Left kidney (tissue), 2 donors: ENCODE data around the gene NBDY. TPM values are rescaled to one million over a fixed set of nuclear protein-coding genes. Genes with fewer than 3 reads are reported as not detected.
"Not testable (repeated sequence)": the region's sequence is repeated elsewhere in the genome, so short reads cannot be mapped to it uniquely, and the experiment has no call there.

Experiments
- DNase-seq: peaks from one replicate; pipeline ENCODE4 v3.0.0-alpha.2; 2013
- polyA plus RNA-seq: library from polyadenylated mRNA; unstranded; fragments of 120-200 nt; gene quantifications from one replicate; pipeline ENCODE4 v1.2.1, GENCODE V29; 2013; ENCODE audit not compliant: insufficient read length

NBDY gene
- polyA plus RNA-seq, 1 donor = 99.7 TPM

GRCh38 chrX:56763556-56764152, 34.6 kb downstream of the NBDY start:
- DNase-seq = peak; percentile 94

GRCh38 chrX:56764153-56764974, 35.3 kb downstream of the NBDY start:
- DNase-seq = peak; percentile 89

DNA sequence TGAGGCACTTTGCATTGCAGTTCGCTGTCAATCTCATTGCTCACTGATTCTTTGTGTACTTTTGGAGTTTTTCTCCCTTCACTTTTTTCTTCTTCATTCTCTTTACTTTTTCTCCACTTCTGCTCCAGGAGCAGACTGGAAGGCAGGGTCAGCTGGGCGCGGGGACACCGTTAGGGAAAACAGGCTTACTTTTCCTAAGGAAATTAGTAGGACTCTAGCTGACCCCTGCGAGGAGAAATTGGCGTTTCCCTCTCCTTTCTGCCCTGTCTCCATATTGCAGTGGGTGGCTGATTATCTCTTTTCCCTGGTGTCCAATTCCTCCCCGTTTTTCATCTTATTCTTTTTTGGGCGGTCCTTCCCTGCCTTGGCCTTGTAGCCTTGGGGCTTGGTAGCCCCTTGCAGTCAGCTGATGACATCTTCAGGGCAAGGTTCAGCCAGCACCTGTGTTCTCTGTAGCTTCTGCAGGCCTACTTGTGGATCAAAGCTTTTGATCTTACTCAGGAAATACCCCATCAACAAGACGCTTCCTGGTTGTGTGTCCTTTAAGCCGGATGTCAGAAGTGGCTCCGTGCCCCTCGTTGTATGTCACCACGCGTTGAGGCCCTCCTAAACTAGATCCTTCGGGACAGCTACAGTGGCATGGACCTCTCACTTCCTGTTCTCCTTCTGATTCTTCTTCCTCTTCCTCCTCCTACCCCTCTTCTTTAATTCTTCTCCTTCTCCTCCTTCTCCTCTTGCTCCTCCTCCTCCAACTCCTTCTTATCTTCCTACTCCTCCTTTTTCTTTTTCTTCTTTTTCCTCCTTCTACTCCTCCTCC, 36.1 kb downstream of the NBDY start:
- DNase-seq = no peak

DNA sequence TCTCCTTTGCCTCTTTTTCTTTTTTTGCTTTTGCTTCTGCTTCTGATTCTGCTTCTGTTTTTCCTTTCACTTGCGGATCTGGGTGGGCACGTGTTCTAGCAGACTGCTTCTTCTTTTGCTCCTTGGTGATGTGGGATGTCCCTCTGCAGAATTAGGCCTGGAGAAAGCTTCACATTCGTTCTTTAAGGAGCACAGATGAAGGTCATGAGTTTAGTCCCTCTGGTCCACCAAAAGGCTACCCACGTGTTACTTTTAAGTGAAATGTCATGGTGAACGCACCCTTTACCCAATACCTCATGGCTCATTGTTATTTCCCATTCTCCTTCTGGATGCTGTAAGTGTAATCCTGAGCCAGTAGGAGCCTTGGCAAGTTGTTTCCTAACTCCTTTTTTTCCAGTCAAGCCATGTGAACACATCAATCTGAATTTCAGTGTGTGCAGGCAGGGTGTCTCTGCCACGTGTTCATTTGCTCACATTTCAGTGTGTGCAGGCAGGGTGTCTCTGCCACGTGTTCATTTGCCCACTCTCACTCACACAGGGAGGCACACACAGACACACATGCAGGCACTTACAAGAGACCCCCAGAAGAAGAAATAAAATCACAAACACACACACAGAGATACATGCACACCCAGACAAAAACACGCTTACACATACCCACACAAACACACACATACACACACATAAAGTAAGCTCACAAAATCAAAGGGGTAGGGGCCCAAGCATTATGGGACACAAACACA, 36.9 kb downstream of the NBDY start:
- DNase-seq = no peak

DNA sequence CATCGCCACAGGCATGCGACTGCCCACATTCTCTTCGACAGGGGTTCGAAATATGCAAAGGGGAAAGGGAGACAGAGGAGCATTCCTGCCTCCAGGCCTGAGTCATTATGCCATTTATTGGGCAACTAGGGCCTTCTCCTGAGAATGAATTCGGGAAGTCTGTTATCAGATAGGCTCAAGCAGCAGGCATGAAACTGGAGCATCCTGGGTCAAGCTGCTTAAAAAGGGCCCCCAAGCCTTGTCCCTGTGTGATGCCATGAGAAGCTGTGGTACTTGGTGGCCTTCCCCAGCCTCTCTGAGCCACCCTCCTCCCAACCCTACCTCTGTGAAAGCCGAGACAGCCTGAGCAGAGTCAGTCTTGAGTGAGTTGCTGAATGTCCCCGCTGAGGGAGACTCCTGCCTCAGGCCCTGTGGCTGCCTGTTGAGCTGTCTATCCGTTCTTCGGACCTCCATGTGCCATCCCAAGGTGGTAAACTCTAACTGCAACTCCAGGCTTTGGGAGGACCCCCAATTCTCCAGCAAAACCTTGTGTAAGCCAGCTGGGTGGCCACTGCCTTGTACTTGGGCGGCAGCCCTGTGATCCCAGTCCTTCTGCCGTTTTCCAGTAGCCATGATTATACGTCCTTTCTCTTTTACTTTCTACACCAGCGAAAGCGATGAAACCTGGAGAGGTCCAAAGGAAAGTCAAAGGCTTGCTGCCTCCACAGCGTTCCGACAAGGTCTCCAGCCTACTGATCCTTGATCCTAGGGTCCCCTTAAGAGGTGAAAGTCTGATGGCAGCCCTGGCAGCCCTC, 37.7 kb downstream of the NBDY start:
- no peak for DNase-seq

- DNase-seq = not testable (repeated sequence)
Observed at GRCh38 chrX:56767348-56768119, 38.5 kb downstream of the NBDY start.

DNA sequence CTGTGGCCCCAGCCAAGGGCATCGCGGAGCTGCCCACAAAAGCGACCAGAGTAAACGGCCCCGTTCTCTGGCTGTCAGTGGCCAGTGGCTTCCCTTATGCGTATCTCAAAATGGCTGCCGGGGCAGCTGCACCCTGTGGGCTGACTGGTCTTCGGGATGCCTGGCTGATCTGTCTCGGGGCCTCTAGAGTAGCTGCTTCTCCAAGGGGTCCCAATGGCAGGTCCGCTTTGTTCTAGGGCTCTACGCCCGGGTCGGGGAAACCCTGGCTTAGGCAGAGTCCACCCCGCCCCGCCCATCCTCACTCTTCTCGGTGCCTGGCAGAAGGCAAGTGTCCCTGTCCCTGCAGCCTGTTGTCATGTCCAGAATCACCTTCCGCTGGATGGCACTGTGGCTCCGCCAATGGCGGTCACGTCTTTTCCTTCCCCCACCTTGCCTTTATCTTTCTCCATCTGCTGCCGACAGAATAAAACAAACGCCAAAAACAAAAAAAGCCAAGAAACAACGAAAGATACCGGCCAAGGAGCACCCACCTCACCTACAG, 39.1 kb downstream of the NBDY start:
- not testable (repeated sequence) for DNase-seq

DNA sequence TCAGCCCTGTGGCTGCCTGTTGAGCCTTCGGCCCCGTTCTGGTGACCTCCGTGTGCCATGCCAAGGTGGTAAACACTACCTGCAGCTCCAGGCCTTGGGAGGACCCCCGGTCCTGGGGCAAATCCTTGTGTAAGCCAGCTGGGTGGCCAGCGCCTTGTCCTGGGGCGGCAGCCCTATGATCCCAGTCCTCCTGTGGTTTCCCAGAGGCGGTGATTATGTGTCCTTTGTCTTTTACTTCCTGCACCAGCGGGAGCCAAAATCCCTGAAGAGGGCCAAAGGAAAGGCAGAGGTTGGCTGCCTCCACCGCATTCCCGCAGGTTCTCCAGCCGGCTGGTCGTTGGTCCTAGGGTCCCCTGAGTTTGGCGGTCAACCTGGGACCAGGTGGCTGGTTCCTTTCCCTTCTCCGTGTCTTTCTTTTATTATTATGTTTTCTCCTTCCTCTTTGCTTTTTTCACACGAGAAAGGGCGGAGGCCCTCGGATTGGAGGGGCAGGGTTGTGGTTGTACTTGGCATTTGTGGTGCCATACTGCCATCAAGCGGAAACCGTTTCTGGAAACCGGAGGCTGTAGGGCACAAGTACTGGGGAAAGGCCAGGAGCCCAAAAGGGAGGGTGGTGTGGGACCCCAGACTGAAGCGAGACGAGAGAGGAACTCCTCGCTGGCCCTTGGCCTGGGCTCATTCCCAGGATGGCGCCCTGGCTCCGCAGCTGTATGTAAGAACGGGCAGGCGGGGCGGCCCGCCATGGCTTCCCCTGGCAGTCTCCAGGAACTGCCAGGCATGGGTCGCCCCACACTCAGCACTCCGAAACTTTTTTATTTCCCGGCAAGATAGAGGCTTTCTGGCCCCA, 43.9 kb downstream of the NBDY start:
- DNase-seq = not testable (repeated sequence)

GRCh38 chrX:56773522-56774060, 44.5 kb downstream of the NBDY start:
- DNase-seq = not testable (repeated sequence)

DNA sequence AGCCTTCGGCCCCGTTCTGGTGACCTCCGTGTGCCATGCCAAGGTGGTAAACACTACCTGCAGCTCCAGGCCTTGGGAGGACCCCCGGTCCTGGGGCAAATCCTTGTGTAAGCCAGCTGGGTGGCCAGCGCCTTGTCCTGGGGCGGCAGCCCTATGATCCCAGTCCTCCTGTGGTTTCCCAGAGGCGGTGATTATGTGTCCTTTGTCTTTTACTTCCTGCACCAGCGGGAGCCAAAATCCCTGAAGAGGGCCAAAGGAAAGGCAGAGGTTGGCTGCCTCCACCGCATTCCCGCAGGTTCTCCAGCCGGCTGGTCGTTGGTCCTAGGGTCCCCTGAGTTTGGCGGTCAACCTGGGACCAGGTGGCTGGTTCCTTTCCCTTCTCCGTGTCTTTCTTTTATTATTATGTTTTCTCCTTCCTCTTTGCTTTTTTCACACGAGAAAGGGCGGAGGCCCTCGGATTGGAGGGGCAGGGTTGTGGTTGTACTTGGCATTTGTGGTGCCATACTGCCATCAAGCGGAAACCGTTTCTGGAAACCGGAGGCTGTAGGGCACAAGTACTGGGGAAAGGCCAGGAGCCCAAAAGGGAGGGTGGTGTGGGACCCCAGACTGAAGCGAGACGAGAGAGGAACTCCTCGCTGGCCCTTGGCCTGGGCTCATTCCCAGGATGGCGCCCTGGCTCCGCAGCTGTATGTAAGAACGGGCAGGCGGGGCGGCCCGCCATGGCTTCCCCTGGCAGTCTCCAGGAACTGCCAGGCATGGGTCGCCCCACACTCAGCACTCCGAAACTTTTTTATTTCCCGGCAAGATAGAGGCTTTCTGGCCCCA, 49.3 kb downstream of the NBDY start:
- not testable (repeated sequence) for DNase-seq

DNA sequence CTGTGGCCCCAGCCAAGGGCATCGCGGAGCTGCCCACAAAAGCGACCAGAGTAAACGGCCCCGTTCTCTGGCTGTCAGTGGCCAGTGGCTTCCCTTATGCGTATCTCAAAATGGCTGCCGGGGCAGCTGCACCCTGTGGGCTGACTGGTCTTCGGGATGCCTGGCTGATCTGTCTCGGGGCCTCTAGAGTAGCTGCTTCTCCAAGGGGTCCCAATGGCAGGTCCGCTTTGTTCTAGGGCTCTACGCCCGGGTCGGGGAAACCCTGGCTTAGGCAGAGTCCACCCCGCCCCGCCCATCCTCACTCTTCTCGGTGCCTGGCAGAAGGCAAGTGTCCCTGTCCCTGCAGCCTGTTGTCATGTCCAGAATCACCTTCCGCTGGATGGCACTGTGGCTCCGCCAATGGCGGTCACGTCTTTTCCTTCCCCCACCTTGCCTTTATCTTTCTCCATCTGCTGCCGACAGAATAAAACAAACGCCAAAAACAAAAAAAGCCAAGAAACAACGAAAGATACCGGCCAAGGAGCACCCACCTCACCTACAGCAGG, 50.0 kb downstream of the NBDY start:
- not testable (repeated sequence) for DNase-seq

DNA sequence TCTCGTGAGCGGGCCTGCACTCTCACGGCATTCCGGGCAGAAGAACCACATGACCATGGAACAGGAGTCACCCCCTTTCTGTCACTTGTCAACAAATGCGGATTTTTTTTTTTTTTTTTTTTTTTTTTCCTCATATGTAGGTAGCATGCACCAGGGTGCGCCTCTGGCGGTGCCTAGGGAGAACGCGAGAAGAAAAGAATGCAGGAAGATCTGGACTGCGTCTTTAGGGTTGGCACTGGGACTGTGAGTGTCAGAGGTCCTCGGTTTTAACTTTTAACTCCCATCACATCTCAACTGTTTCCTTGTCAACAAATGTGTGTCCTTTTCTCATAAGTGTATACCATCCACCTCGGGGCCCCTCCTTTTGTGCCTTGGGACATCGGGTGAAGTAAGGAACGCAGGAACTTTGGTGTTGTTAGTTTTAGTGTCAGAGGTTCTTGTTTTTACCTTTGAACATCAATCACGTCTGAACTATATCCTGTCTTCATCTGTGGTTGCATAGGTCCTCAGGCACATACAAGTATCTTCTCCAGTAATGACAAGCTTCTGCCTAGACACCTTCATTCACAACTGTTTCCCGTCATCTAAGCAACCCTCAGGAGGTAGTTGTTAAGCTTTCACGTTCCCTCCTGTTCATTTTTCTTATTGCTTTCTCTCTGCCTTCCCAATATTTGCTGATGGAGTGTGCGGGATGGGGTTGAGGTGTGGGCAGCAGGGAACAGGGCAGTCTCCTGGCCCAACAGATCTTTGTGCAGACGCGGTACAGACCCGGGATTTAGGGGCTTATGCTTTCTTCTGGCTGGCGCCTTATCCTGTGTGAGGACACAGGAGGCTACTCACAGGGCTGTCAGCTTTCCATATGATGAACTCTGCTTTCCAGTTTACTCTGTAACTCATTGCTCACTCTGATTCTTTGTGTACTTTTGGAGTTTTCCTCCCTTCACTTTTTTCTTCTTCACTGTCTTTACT, 51.9 kb downstream of the NBDY start:
- DNase-seq = not testable (repeated sequence)

DNA sequence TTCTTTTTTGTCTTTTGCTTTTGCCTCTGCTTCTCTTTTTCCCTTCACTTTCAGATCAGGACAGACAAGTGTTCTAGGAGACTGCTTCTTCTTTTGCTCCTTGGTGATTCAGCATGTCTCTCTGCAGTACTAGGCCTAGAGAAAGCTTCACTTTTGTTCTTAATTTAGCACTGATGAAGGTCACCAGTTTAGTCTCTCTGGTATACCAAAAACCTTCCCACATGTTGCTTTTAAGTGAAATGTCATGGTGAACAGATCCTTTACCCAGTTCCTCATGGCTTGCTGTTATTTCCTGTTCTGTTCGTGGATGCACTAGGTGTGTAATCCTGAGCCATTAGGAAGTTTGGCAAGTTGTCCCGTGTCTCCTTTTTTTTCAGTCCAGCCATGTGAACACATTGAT, 53.3 kb downstream of the NBDY start:
- no peak for DNase-seq

DNA sequence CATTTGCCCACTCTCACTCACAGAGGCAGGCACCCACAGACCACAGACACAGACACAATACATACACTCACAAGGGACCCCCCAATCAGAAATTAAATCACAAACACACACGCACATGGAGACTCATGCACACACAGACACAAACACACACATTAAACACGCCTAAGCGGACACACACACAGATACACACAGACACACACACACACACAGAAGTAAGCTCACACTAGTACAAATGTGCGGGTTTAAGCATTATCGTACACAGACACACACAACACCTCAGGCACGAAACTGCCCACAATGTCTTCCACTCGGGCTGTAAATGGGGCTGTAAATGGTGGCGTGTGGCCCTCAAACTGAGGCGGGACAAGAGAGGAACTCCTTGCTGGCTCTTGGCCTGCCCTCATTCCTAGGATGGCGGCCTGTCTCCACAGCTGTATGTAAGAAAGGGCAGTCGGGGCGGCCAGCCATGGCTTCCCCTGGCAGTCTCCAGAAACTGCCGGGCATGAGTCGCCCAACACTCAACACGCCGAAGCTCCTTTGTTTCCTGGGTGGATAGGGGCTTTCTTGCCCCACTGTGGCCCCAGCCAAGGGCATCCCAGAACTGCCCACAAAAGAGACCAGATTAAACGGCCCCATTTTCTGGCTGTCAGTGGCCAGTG, 53.9 kb downstream of the NBDY start:
- DNase-seq = no peak

DNA sequence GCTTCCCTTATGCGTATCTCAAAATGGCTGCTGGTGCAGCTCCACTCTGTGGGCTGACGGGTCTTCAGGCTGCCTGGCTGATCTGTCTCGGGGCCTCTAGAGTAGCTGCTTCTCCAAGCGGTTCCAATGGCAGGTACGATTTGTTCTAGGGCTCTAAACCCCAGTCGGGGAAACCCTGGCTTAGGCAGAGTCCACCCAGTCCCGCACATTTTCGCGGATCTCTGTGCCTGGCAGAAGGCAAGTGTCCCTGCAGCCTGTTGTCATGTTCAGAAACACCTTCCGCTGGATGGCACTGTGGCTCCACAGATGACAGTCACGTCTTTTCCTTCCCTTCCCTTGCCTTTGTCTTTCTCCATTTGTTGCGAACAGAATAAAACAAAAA, 54.4 kb downstream of the NBDY start:
- peak; percentile 89 for DNase-seq
